ENCODE results near the gene CD300H.
A peak's percentile ranks its signal among the peaks of the same experiment; 100 is the strongest.

The CD300H gene

DNA sequence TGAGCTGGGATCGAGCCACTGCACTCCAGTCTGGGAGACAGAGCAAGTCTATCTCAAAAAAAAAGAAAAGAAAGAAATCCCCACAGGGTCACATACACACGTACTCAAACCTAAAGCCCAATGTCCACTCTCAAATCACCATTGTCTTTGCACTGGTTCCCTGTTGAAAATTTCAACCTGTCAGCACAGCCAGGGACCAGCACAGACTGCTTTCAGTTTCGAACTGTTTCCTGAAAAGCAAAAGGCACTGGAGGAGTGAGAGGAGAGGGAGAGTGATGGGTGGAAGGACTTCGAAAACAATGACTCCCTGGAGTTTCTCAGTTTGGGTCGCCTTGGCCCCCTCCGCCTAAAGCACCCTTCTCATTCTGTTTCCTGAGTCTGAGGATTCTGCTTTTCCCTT is 12.4 kb downstream of the CD300H start:
- Histone ChIP-seq H3K9ac (ENCODE audit: low read depth in 1 of 2, low read length in 2 of 2) (no peak overlapping the region), H3K4me1 (ENCODE audit: control insufficient read depth in 1 of 2, insufficient read depth in 2 of 2, low read length in 2 of 2) (no peaks in the 10 kb centered on the region), H3K36me3 (ENCODE audit: control insufficient read depth in 1 of 2, insufficient read depth in 2 of 2, low read length in 2 of 2) (no peaks in the 10 kb centered on the region), H3K27me3 (ENCODE audit: control insufficient read depth in 1 of 2, insufficient read depth in 2 of 2, low read length in 2 of 2) (peaks cover 0 to 4% of the 10 kb centered on the region in 2 donors), H3K27ac (ENCODE audit: low read depth, low read length) (no peak overlapping the region), H3K9me3 (ENCODE audit: control insufficient read depth in 1 of 2, low read length in 2 of 2) (no peaks in the 10 kb centered on the region), H3K4me3 (ENCODE audit: low read depth in 1 of 2, low read length in 2 of 2) (no peak overlapping the region)

DNA sequence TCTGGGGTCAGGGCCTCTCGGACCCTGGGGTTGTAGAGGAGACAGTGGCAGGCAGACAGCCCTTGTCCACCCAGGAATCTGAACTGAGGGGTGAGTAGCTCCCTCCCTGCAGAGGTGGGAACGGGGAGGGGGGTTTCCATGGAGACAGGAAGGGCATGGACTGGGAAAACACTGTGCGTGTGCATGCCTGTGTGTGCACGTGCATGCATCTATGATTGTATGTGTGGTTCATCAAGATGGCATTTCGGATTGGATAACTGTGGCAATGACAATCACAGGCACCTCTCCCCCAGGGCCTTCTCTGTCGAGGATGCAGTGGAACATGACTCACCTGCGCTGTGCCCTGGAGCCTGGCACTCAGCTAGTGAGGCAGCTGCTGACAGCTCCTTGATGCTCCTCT is 15.3 kb downstream of the CD300H start:
- no peak overlapping the region for H3K27ac ChIP-seq (ENCODE audit: low read depth, low read length)
- H3K4me1 ChIP-seq (ENCODE audit: control insufficient read depth in 1 of 2, insufficient read depth in 2 of 2, low read length in 2 of 2): no peaks in the 10 kb centered on the region
- H3K4me3 ChIP-seq (ENCODE audit: low read depth in 1 of 2, low read length in 2 of 2): no peak overlapping the region
- peaks cover 0 to 4% of the 10 kb centered on the region in 2 donors for H3K27me3 ChIP-seq (ENCODE audit: control insufficient read depth in 1 of 2, insufficient read depth in 2 of 2, low read length in 2 of 2)
- no peaks in the 10 kb centered on the region for H3K36me3 ChIP-seq (ENCODE audit: control insufficient read depth in 1 of 2, insufficient read depth in 2 of 2, low read length in 2 of 2)
- H3K9me3 ChIP-seq (ENCODE audit: control insufficient read depth in 1 of 2, low read length in 2 of 2): no peaks in the 10 kb centered on the region
- H3K9ac ChIP-seq (ENCODE audit: low read depth in 1 of 2, low read length in 2 of 2): no peak overlapping the region

DNA sequence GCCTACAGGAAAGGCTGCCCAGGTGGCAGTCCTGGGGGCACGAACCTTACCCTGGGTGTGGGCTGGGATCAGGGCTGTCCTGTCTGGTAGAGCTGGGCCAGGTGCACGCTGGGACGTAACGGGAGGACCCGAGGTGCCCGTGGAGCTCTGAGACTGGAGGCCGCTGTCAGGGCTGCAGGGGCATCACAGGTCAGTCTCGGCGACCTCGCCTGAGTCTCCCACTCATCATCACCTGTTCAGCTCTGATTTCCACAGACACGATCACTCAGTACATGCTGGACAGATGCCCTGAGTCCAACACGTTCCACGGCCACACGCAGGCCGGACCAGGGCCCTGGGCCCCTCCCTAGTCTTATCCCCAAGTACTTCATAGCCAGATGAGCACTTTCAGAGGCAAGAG is 16.7 kb downstream of the CD300H start:
- no peak overlapping the region for H3K27ac ChIP-seq (ENCODE audit: low read depth, low read length)
- H3K4me1 ChIP-seq (ENCODE audit: control insufficient read depth in 1 of 2, insufficient read depth in 2 of 2, low read length in 2 of 2): no peaks in the 10 kb centered on the region
- H3K9me3 ChIP-seq (ENCODE audit: control insufficient read depth in 1 of 2, low read length in 2 of 2): no peaks in the 10 kb centered on the region
- no peak overlapping the region for H3K9ac ChIP-seq (ENCODE audit: low read depth in 1 of 2, low read length in 2 of 2)
- H3K4me3 ChIP-seq (ENCODE audit: low read depth in 1 of 2, low read length in 2 of 2): no peak overlapping the region
- peaks cover 0 to 4% of the 10 kb centered on the region in 2 donors for H3K27me3 ChIP-seq (ENCODE audit: control insufficient read depth in 1 of 2, insufficient read depth in 2 of 2, low read length in 2 of 2)
- H3K36me3 ChIP-seq (ENCODE audit: control insufficient read depth in 1 of 2, insufficient read depth in 2 of 2, low read length in 2 of 2): no peaks in the 10 kb centered on the region

DNA sequence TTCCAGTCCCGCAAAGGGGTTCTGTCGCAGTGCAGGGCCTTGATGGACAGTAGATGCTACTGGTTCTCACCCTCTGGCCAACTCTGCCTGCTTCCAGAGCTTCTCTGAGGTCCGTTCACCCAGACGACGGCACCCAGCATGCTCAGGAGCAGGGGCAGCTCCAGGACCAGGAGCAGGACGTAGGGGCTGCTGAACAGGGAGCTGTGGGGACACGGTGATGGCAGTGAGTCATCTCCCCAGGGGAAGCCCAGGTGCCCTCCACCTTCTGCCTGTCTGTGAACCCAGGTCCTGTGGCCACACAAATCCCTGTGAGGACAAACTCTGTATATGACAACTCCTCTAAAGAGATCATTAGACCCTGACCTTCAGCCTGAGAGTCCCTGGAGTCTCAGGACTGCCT is 18.0 kb downstream of the CD300H start:
- H3K9me3 ChIP-seq (ENCODE audit: control insufficient read depth in 1 of 2, low read length in 2 of 2): no peaks in the 10 kb centered on the region
- no peak overlapping the region for H3K4me3 ChIP-seq (ENCODE audit: low read depth in 1 of 2, low read length in 2 of 2)
- H3K27me3 ChIP-seq (ENCODE audit: control insufficient read depth in 1 of 2, insufficient read depth in 2 of 2, low read length in 2 of 2): peaks cover 0 to 4% of the 10 kb centered on the region in 2 donors
- H3K4me1 ChIP-seq (ENCODE audit: control insufficient read depth in 1 of 2, insufficient read depth in 2 of 2, low read length in 2 of 2): no peaks in the 10 kb centered on the region
- H3K9ac ChIP-seq (ENCODE audit: low read depth in 1 of 2, low read length in 2 of 2): no peak overlapping the region
- no peaks in the 10 kb centered on the region for H3K36me3 ChIP-seq (ENCODE audit: control insufficient read depth in 1 of 2, insufficient read depth in 2 of 2, low read length in 2 of 2)
- H3K27ac ChIP-seq (ENCODE audit: low read depth, low read length): no peak overlapping the region

DNA sequence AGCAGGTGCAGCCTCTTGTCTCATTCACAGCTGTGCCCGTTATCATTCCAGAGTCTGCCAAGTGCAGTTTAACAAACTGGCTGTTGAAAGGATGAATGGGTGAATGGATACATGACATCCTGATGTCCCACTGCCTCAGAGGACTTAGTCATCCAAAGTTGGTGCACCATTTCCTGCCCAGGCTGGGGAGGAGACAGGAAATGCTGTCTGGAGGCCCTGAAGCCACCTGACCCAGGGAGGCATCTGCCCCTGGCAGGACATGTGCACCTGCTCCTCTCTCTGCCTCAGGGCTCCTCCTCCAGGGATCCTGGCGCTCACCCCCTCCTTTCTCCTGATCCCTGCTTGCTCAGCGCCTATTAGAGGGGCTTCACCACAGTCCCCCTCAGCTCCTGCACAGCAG is 19.6 kb downstream of the CD300H start:
- no peaks in the 10 kb centered on the region for H3K4me1 ChIP-seq (ENCODE audit: control insufficient read depth in 1 of 2, insufficient read depth in 2 of 2, low read length in 2 of 2)

DNA sequence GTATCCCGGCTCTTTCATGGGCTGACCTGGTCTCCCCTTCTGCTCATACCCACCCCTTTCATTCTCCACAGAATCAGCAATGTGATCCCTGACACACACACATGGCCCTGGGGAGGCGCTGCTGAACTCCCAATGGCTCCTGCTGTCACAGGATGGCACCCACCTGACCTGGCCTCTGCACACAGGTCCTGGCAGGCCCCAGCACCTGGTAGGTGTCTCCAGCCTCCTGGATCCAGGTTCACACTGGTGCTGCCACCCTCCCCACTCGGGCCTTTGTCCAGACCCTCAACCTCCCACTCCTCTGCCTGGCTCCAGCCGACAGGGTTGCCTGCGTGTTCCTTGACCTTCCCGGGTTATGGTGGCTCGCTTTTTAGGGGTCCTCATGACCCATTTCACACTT is 20.0 kb downstream of the CD300H start:
- H3K27ac ChIP-seq (ENCODE audit: low read depth, low read length): no peak overlapping the region
- H3K9ac ChIP-seq (ENCODE audit: low read depth in 1 of 2, low read length in 2 of 2): no peak overlapping the region
- no peak overlapping the region for H3K4me3 ChIP-seq (ENCODE audit: low read depth in 1 of 2, low read length in 2 of 2)
- no peaks in the 10 kb centered on the region for H3K4me1 ChIP-seq (ENCODE audit: control insufficient read depth in 1 of 2, insufficient read depth in 2 of 2, low read length in 2 of 2)
- no peaks in the 10 kb centered on the region for H3K9me3 ChIP-seq (ENCODE audit: control insufficient read depth in 1 of 2, low read length in 2 of 2)
- peaks cover 0 to 6% of the 10 kb centered on the region in 2 donors for H3K27me3 ChIP-seq (ENCODE audit: control insufficient read depth in 1 of 2, insufficient read depth in 2 of 2, low read length in 2 of 2)
- H3K36me3 ChIP-seq (ENCODE audit: control insufficient read depth in 1 of 2, insufficient read depth in 2 of 2, low read length in 2 of 2): no peaks in the 10 kb centered on the region

More for the DNA sequence above, 19.6 kb downstream of the CD300H start:
- no peaks in the 10 kb centered on the region for H3K36me3 ChIP-seq (ENCODE audit: control insufficient read depth in 1 of 2, insufficient read depth in 2 of 2, low read length in 2 of 2)
- H3K27me3 ChIP-seq (ENCODE audit: control insufficient read depth in 1 of 2, insufficient read depth in 2 of 2, low read length in 2 of 2): peaks cover 0 to 4% of the 10 kb centered on the region in 2 donors
- H3K4me3 ChIP-seq (ENCODE audit: low read depth in 1 of 2, low read length in 2 of 2): no peak overlapping the region
- H3K9ac ChIP-seq (ENCODE audit: low read depth in 1 of 2, low read length in 2 of 2): no peak overlapping the region
- H3K27ac ChIP-seq (ENCODE audit: low read depth, low read length): no peak overlapping the region
- no peaks in the 10 kb centered on the region for H3K9me3 ChIP-seq (ENCODE audit: control insufficient read depth in 1 of 2, low read length in 2 of 2)

DNA sequence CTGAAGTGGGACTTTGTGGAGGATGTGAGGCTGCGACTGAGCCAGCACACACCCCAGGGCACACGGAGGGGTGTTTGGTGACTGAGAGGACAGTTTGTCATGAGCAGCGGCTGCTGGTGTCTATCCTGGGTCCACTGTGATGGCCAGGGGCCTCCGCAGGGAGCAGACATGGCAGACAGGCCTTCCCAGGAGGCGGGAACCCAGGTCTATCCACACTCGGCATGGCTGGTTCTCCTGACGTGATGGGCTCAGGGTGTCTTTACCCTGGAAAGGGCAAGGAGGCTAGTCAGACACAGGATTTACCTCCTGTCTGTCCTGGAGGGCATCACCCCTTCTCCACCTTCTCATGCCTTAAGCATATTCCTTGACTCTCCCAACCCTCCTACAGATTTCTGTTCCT is 20.7 kb downstream of the CD300H start:
- Histone ChIP-seq H3K36me3 (ENCODE audit: control insufficient read depth in 1 of 2, insufficient read depth in 2 of 2, low read length in 2 of 2) (no peaks in the 10 kb centered on the region), H3K27me3 (ENCODE audit: control insufficient read depth in 1 of 2, insufficient read depth in 2 of 2, low read length in 2 of 2) (peaks cover 0 to 5% of the 10 kb centered on the region in 2 donors), H3K27ac (ENCODE audit: low read depth, low read length) (no peak overlapping the region)

DNA sequence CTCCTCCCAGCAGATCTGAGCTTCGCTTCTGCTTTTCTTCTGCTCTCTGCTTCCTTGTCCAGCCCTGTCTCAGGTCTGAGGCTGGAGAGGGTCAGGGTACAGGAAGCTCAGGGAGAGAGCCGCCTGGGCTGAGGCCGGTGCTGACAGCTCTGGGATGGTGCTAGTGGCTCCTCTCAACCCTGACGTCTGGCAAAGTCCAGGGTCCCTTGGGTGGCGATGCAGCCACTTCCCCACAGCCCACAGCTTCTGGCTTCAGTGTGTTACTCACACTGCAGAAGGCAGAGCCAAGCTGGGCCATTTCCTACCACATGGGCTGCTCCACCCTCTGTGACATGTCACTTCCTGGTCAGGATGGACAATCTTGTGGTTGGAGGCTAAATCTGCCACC is 21.5 kb downstream of the CD300H start, which contains the start of gene CD300C:
Gene CD300C, minus strand, starts transcription at position 273 of the 388 bp plus-strand sequence. CDS start 333 bp downstream, outside the sequence.
- Histone ChIP-seq H3K4me3 (ENCODE audit: low read depth in 1 of 2, low read length in 2 of 2) (peak within 1 kb of the TSS in 1 of 2 donors; percentile 17), H3K4me1 (ENCODE audit: control insufficient read depth in 1 of 2, insufficient read depth in 2 of 2, low read length in 2 of 2) (no peaks in the 10 kb centered on the region), H3K36me3 (ENCODE audit: control insufficient read depth in 1 of 2, insufficient read depth in 2 of 2, low read length in 2 of 2) (no peaks in the 10 kb centered on the region), H3K27ac (ENCODE audit: low read depth, low read length) (peak within 1 kb of the TSS; percentile 31), H3K27me3 (ENCODE audit: control insufficient read depth in 1 of 2, insufficient read depth in 2 of 2, low read length in 2 of 2) (peaks cover 0 to 5% of the 10 kb centered on the region in 2 donors), H3K9me3 (ENCODE audit: control insufficient read depth in 1 of 2, low read length in 2 of 2) (no peaks in the 10 kb centered on the region), H3K9ac (ENCODE audit: low read depth in 1 of 2, low read length in 2 of 2) (no peak within 1 kb of the TSS)

More for the DNA sequence above, 20.7 kb downstream of the CD300H start:
- H3K4me1 ChIP-seq (ENCODE audit: control insufficient read depth in 1 of 2, insufficient read depth in 2 of 2, low read length in 2 of 2): no peaks in the 10 kb centered on the region
- H3K9me3 ChIP-seq (ENCODE audit: control insufficient read depth in 1 of 2, low read length in 2 of 2): no peaks in the 10 kb centered on the region
- H3K9ac ChIP-seq (ENCODE audit: low read depth in 1 of 2, low read length in 2 of 2): no peak overlapping the region
- H3K4me3 ChIP-seq (ENCODE audit: low read depth in 1 of 2, low read length in 2 of 2): no peak overlapping the region

DNA sequence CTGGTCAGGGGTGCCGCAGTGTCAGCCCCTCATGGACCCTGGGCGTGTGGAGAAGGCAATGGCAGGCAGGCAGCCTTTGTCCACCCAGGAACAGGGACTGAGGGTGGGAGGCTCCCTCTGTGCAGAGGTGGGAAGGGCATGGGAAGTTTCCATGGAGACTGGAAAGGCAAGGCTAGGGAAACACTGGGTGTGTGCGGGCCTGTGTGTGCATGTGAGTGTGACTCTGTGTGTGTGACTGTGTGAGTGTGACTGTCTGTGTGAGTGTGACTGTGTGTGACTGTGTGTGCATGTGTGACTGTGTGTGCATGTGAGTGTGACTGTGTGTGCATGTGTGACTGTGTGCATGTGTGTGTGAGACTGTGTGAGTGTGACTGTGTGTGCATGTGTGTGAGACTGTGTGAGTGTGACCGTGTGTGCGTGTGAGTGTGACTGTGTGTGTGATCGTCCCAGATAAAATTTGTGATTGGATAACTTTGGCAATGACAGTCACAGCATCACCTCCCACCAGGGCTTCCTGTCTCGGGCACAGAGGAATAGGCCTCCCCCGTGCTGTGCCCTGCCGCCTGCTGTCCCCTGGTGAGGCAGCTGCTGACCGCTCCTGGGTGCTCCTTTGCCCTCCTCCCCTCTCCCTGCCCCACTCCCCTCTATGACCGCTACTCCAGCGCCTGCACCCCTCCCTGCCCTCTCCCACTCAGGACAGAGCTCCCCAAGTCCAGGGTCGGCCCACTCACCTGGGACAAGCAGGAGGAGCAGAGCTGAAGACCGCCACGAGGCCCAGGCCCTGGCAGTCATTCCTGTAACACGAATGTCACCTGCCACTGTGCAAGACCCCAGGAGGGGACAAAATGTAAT is 22.1 kb downstream of the CD300H start:
- H3K9ac ChIP-seq (ENCODE audit: low read depth in 1 of 2, low read length in 2 of 2): no peak overlapping the region
- peaks cover 0 to 5% of the 10 kb centered on the region in 2 donors for H3K27me3 ChIP-seq (ENCODE audit: control insufficient read depth in 1 of 2, insufficient read depth in 2 of 2, low read length in 2 of 2)
- peak overlapping the region in 1 of 2 donors; percentile 17 for H3K4me3 ChIP-seq (ENCODE audit: low read depth in 1 of 2, low read length in 2 of 2)
- no peaks in the 10 kb centered on the region for H3K4me1 ChIP-seq (ENCODE audit: control insufficient read depth in 1 of 2, insufficient read depth in 2 of 2, low read length in 2 of 2)
- no peak overlapping the region for H3K27ac ChIP-seq (ENCODE audit: low read depth, low read length)
- no peaks in the 10 kb centered on the region for H3K9me3 ChIP-seq (ENCODE audit: control insufficient read depth in 1 of 2, low read length in 2 of 2)
- no peaks in the 10 kb centered on the region for H3K36me3 ChIP-seq (ENCODE audit: control insufficient read depth in 1 of 2, insufficient read depth in 2 of 2, low read length in 2 of 2)

DNA sequence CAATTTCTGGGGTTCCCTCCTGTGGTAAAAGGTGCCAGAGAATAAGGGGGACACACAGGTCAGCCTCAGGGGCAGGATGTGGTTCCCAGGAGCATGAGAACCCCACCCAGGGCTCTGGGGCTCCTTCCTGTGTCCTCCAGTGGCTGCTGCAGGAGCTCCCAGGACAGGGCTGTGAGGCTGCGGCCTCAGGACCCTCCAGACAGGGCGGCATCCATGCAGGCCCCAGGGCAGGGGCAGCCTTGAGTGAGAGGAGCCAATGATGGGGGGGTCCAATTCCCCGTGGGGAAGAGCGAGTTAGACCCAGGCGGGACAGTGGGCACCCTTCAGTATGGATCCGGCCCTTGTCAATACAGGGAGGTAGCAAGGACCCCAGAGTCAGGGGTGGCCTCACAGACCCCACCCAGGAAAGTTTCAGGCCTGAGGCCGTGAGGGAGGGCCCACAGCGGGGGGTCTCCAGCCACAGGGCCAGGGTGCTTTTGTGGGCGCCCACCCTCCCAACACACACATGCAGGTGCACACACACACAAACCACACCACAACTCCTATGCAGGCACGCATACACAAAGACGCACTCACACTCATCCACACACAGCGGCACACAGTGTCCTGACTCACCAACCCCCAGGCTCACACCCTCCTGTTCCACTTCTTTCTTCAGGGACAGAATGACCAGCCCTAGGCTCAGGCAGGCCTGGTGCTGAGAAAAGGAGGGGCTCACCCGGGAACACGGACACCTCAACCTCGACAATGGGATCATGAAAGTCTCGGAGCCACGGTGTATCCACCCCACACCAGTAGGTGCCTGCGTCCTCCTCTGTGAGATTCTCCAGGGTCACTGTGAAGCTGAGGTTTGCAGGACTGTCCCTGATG is 23.2 kb downstream of the CD300H start:
- H3K9me3 ChIP-seq (ENCODE audit: control insufficient read depth in 1 of 2, low read length in 2 of 2): no peaks in the 10 kb centered on the region
- no peak overlapping the region for H3K9ac ChIP-seq (ENCODE audit: low read depth in 1 of 2, low read length in 2 of 2)
- H3K27me3 ChIP-seq (ENCODE audit: control insufficient read depth in 1 of 2, insufficient read depth in 2 of 2, low read length in 2 of 2): peaks cover 0 to 5% of the 10 kb centered on the region in 2 donors
- H3K36me3 ChIP-seq (ENCODE audit: control insufficient read depth in 1 of 2, insufficient read depth in 2 of 2, low read length in 2 of 2): no peaks in the 10 kb centered on the region
- no peaks in the 10 kb centered on the region for H3K4me1 ChIP-seq (ENCODE audit: control insufficient read depth in 1 of 2, insufficient read depth in 2 of 2, low read length in 2 of 2)
- H3K4me3 ChIP-seq (ENCODE audit: low read depth in 1 of 2, low read length in 2 of 2): no peak overlapping the region
- H3K27ac ChIP-seq (ENCODE audit: low read depth, low read length): no peak overlapping the region

Measured in duodenal mucosa (tissue), 2 donors.